Esophagus squamous epithelium (tissue), 5 donors: ENCODE results near the gene HBD. TPM values are rescaled to one million over a fixed set of nuclear protein-coding genes. Genes with fewer than 3 reads are reported as not detected.
"Not testable (repeated sequence)": the region's sequence is repeated elsewhere in the genome, so short reads cannot be mapped to it uniquely, and the experiment has no call there.

Experiments
- DNase-seq: peaks from one replicate; lab custom pipeline; 2025; lab: John Stamatoyannopoulos, UW
- H3K27ac ChIP-seq, 4 donors: fragments of 200-600 bp; sonication (generic); one replicate each; pipeline ENCODE4 v1.5.1; 2016 to 2019; ENCODE audit warnings: mild to moderate bottlenecking in 1 of 4
- H3K27me3 ChIP-seq, 4 donors: fragments of 200-600 bp; sonication (generic); 1 replicate in 3 of 4; 2 replicates in 1 of 4; pipeline versions ENCODE4 v1.5.1 to v1.6.0; 2017 to 2021; ENCODE audit warnings: antibody characterized with exemption in 1 of 4
- H3K36me3 ChIP-seq, 3 donors: fragments of 200-600 bp; sonication (generic); one replicate each; pipeline ENCODE4 v1.5.1; 2016 to 2019
- H3K4me1 ChIP-seq, 3 donors: fragments of 200-600 bp; sonication (generic); one replicate each; pipeline ENCODE4 v1.5.1; 2017 to 2019
- H3K4me3 ChIP-seq, 4 donors: fragments of 200-600 bp; sonication (generic); 1 replicate in 3 of 4; 2 replicates in 1 of 4; pipeline ENCODE4 v1.5.1; 2016 to 2019; ENCODE audit warnings: mild to moderate bottlenecking in 2 of 4, moderate library complexity in 1 of 4
- H3K9me3 ChIP-seq, 3 donors: fragments of 200-600 bp; sonication (generic); one replicate each; pipeline ENCODE4 v1.5.1; 2016 to 2019
- CTCF ChIP-seq, 6 experiments: fragments of 450-650 bp in 4 of 6; fragments of 200-600 bp in 2 of 6; sonication (generic) in 2 of 6; IDR thresholded peaks; one replicate each; pipeline ENCODE4 v1.5.1; 2016 to 2019; ENCODE audit warnings: antibody characterized with exemption in 6 of 6, mild to moderate bottlenecking in 4 of 6, moderate library complexity in 4 of 6
- POLR2A ChIP-seq, 4 donors: fragments of 450-650 bp; IDR thresholded peaks; one replicate each; pipeline ENCODE4 v1.6.1; 2017; ENCODE audit warnings: antibody characterized with exemption in 4 of 4, mild to moderate bottlenecking in 4 of 4, moderate library complexity in 3 of 4
- WGBS, 2 donors: methylation state at CpG; one replicate each; pipeline ENCODE4 v1.1.5; 2018; 5-methylcytosine and 5-hydroxymethylcytosine counted together
- intact Hi-C: fragments of 100-400 bp; cut with DNase I; formaldehyde crosslinking; loops from one replicate; pipeline ENCODE4 v1.15.0; 2022
- total RNA-seq, 4 donors: library from RNA; depleted of rRNA; stranded (reverse); fragments of >200 nt; gene quantifications; one replicate each; pipeline ENCODE4 v1.1.0, GENCODE V29; 2016
- donor health status: DM: yes; HTN: yes; CAD: no.

The HBD gene
- total RNA-seq, 4 donors from 2014 or later: not detected

- 38 to 58% methylated on average over 1 of the region's 1 CpG for WGBS, 2 donors
- Histone ChIP-seq H3K27me3 (no peaks in the 10 kb centered on the region), H3K9me3 (no peaks in the 10 kb centered on the region), H3K4me3 (no peak overlapping the region), H3K36me3 (no peaks in the 10 kb centered on the region), H3K27ac (no peak overlapping the region), H3K4me1 (no peaks in the 10 kb centered on the region)
- intact Hi-C loops: no loop called here
- DNase-seq: no peak
- TF ChIP-seq CTCF (IDR thresholded peaks at IDR 0.05) (no peak), POLR2A (IDR thresholded peaks at IDR 0.05) (no peak)
Measured at GRCh38 chr11:5252919-5253265, 18.6 kb upstream of the HBD start.

- no peak for DNase-seq
- Histone ChIP-seq H3K27ac (no peak overlapping the region), H3K4me3 (no peak overlapping the region), H3K9me3 (no peaks in the 10 kb centered on the region), H3K36me3 (no peaks in the 10 kb centered on the region), H3K27me3 (no peaks in the 10 kb centered on the region), H3K4me1 (no peaks in the 10 kb centered on the region)
- 58 to 64% methylated on average over 9 of the region's 9 CpGs for WGBS, 2 donors
- intact Hi-C loops: no loop called here
- TF ChIP-seq POLR2A (IDR thresholded peaks at IDR 0.05): no peak
- no peak for TF ChIP-seq CTCF (IDR thresholded peaks at IDR 0.05)
Measured at GRCh38 chr11:5252192-5252918, 18.1 kb upstream of the HBD start.

GRCh38 chr11:5251746-5252145 is 17.5 kb upstream of the HBD start:
- Histone ChIP-seq H3K4me1 (no peaks in the 10 kb centered on the region), H3K36me3 (no peaks in the 10 kb centered on the region), H3K9me3 (no peaks in the 10 kb centered on the region), H3K4me3 (no peak overlapping the region), H3K27me3 (no peaks in the 10 kb centered on the region), H3K27ac (no peak overlapping the region)
- no peak for DNase-seq
- 48 to 56% methylated on average over 2 of the region's 2 CpGs for WGBS, 2 donors
- intact Hi-C loops: no loop called here
- TF ChIP-seq POLR2A (IDR thresholded peaks at IDR 0.05) (no peak), CTCF (IDR thresholded peaks at IDR 0.05) (no peak)

- intact Hi-C loops: no loop called here
- no peak for TF ChIP-seq POLR2A (IDR thresholded peaks at IDR 0.05)
- no peak for TF ChIP-seq CTCF (IDR thresholded peaks at IDR 0.05)
- Histone ChIP-seq H3K9me3 (no peaks in the 10 kb centered on the region), H3K4me1 (no peaks in the 10 kb centered on the region), H3K27me3 (no peaks in the 10 kb centered on the region), H3K4me3 (no peak overlapping the region), H3K27ac (no peak overlapping the region), H3K36me3 (no peaks in the 10 kb centered on the region)
- no peak for DNase-seq
- 77 to 81% methylated on average over 4 of the region's 4 CpGs for WGBS, 2 donors
Measured at GRCh38 chr11:5250543-5251204, 16.4 kb upstream of the HBD start.

- H3K4me3 ChIP-seq, H3K27me3 ChIP-seq, H3K9me3 ChIP-seq, H3K27ac ChIP-seq, intact Hi-C loops, H3K36me3 ChIP-seq, DNase-seq, H3K4me1 ChIP-seq: not testable (repeated sequence)
- WGBS, 2 donors: 55 to 67% methylated on average over 3 to 4 of the region's 9 CpGs
Measured at GRCh38 chr11:5249807-5250396, 15.6 kb upstream of the HBD start, which contains the start of gene HBG1. TSS of gene HBG1 (minus strand) at chr11:5249857. CDS start at chr11:5249804, 53 bp downstream.

- H3K4me3 ChIP-seq, H3K27ac ChIP-seq, H3K27me3 ChIP-seq, intact Hi-C loops, DNase-seq, H3K9me3 ChIP-seq, H3K4me1 ChIP-seq, H3K36me3 ChIP-seq: not testable (repeated sequence)
- WGBS, 2 donors: 100% methylated on average over 2 of the region's 7 CpGs; no CpG with 5 or more reads in 1 of the 2 donors
Measured at GRCh38 chr11:5248498-5248897, 14.2 kb upstream of the HBD start.
